ENCODE results near the gene TIAL1. TPM values are rescaled to one million over a fixed set of nuclear protein-coding genes. Genes with fewer than 3 reads are reported as not detected.

TIAL1 gene, protein sequence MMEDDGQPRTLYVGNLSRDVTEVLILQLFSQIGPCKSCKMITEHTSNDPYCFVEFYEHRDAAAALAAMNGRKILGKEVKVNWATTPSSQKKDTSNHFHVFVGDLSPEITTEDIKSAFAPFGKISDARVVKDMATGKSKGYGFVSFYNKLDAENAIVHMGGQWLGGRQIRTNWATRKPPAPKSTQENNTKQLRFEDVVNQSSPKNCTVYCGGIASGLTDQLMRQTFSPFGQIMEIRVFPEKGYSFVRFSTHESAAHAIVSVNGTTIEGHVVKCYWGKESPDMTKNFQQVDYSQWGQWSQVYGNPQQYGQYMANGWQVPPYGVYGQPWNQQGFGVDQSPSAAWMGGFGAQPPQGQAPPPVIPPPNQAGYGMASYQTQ
- 100 to 1,000 TPM; 181 to 191 TPM for total RNA-seq

DNA sequence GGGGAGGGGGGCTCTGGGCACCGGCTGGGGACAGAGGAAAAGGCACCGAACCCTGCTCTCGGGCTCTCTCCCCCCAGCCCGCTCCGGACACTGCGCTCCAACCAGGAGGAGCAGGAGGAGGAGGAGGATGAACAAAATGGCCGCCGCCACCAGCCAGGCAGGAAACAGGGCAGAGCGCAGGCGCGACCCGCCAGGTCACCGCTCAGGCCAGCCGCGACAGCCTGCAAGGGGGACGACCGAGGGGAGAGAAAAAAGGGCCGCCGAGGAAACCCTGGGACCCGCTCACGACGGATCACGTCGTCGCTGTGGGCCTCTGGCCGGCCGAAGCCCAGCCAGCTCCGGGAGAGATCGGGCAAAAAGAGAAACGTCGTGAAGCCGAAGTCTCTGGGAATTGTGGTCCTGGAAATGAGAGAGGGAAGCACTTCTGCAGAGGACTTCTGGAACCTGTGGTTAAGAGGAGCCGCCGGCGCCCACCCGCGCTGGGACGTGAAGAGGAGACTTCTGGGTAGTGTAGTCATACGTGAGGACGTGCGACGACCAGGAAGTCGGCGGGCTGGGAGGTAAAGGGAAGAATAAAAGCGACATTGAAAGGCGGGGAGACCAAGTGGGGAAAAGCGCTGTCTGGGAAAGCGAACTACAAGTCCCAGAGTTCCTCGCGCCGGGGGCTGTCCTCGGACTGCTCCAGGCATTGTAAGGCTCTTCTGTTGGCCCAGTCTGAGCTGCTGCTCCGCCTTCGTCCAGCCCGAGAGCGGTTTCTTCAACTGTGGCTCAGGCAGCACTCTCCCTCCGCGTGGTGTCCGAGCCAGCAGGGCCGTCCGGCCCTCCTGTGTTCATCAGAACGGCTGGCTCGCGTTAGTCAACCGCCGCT is at the start of gene TIAL1:
TIAL1 (minus strand) TSS at position 428 of the 868 bp plus-strand sequence. CDS start 499 bp downstream, outside the sequence.
- Mint-ChIP-seq H3K27ac (peak within 1 kb of the TSS; percentile 96), H3K4me3 (peak within 1 kb of the TSS; percentile 90), H3K9me3 (ENCODE audit: low read depth) (no peaks in the 10 kb centered on the region), H3K27me3 (no peaks in the 10 kb centered on the region), H3K4me1 (peaks cover 40% of the 10 kb centered on the region), H3K36me3 (peaks cover 24% of the 10 kb centered on the region)
- peak; percentile 91 for ATAC-seq
- peak; percentile 98 for DNase-seq
- CTCF ChIA-PET, result interaction anchor here (0.6 to 2.6 kb wide), 6 partner anchors 12 to 390 kb away, joined by 3 to 8 read pairs (median 4); partner anchors contain the start of genes BAG3, GRK5 and RGS10

DNA sequence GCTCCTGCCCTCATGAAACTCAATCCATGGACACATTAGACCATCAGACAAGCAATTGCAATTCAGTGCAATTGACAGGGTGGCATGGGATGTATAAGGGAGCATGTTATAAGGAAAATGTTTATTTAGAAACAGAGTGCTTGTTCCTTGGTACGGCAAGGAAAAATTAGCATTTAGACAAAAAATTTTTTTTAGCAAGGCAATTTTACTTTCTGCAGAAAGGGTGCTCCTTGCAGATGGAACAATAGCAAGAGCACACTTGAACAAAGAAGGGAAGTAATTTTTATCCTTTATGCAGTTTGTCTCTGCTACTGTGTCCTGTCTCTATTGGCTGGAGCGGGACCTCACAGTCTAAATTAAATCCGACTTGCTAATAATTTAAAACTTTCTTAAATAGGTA is 48.2 kb upstream of the TIAL1 start:
- DNase-seq (no peak), ATAC-seq (no peak)
- Mint-ChIP-seq H3K27me3 (peaks cover 8% of the 10 kb centered on the region), H3K9me3 (ENCODE audit: low read depth) (no peaks in the 10 kb centered on the region), H3K4me1 (peaks cover 26% of the 10 kb centered on the region), H3K4me3 (no peak overlapping the region), H3K27ac (no peak overlapping the region), H3K36me3 (peaks cover 3% of the 10 kb centered on the region)
- CTCF ChIA-PET, result interaction anchor here (1.4 kb wide), 2 partner anchors 41 to 106 kb away, joined by 4 to 5 read pairs; no protein-coding TSS in a partner anchor

GRCh38 chr10:119644205-119644814 is 47.5 kb upstream of the TIAL1 start:
- H3K27me3 Mint-ChIP-seq, result peaks cover 8% of the 10 kb centered on the region
- DNase-seq, result no peak
- no peaks in the 10 kb centered on the region for H3K36me3 Mint-ChIP-seq
- no peak overlapping the region for H3K4me3 Mint-ChIP-seq
- peaks cover 23% of the 10 kb centered on the region for H3K4me1 Mint-ChIP-seq
- no peak for ATAC-seq
- no peak overlapping the region for H3K27ac Mint-ChIP-seq
- no peaks in the 10 kb centered on the region for H3K9me3 Mint-ChIP-seq (ENCODE audit: low read depth)
- CTCF ChIA-PET, result interaction anchor here (1.1 to 1.4 kb wide), 3 partner anchors 8 to 106 kb away, joined by 4 to 6 read pairs (median 5); no protein-coding TSS in a partner anchor

DNA sequence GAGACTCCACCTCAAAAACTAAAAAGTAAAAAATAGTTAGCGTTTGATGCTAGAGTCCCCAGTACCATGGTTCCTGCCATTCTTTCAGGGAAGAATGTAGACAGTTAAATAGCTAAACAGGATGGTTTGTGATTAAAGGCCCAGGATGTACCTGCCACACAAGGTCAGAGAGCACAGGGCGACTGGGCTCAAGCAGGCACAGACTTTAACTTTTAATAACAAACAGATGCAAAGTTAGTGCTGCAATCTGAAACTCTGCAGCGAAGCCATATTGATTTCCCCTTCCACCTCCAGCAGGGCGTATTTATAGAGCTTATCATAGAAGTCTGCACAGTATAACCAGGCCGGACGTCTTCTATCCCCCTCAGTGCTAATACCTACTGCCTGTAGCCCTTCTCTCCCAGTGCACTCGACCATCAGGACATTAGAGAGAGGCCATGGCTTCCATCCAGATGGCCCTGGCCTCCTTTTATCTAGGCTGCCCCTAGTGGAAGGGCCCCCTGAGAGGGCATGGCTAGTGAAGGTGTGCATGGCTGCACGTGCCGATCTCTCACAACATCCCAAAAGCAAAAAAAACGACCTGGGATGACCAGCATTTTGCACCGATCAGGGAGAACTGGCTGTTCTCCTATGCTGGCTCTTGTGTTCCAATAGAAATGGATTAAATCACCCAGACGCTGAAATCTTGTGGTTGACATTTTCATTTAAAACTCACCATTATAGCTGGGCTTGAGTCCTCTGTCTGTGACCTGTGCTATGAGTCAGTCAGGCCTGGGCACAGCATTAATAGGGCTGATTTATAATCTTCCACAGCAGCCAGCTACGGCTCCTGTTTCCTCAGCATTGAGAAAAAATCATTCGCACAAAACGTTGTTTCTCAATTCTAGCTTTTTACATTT is 46.8 kb upstream of the TIAL1 start:
- ATAC-seq (no peak), DNase-seq (no peak)
- Mint-ChIP-seq H3K36me3 (no peaks in the 10 kb centered on the region), H3K9me3 (ENCODE audit: low read depth) (no peaks in the 10 kb centered on the region), H3K27ac (no peak overlapping the region), H3K4me1 (peaks cover 23% of the 10 kb centered on the region), H3K27me3 (peaks cover 8% of the 10 kb centered on the region), H3K4me3 (no peak overlapping the region)
- CTCF ChIA-PET, result interaction anchor here (1.1 to 2.3 kb wide), 6 partner anchors 9 to 107 kb away, joined by 3 to 9 read pairs (median 6); partner anchors contain the start of gene INPP5F

- ATAC-seq (peak; percentile 88), DNase-seq (peak; percentile 53)
- Mint-ChIP-seq H3K36me3 (no peaks in the 10 kb centered on the region), H3K27me3 (peaks cover 8% of the 10 kb centered on the region), H3K4me1 (peaks cover 23% of the 10 kb centered on the region), H3K9me3 (ENCODE audit: low read depth) (no peaks in the 10 kb centered on the region), H3K27ac (peak overlapping the region; percentile 43), H3K4me3 (no peak overlapping the region)
- CTCF ChIA-PET, result interaction anchor here (1.2 to 2.3 kb wide), 3 partner anchors 37 to 83 kb away, joined by 3 to 9 read pairs (median 6); partner anchors contain the start of gene INPP5F
Observed at GRCh38 chr10:119642556-119643111, 45.9 kb upstream of the TIAL1 start.

- H3K27me3 Mint-ChIP-seq, result peaks cover 8% of the 10 kb centered on the region
- no peak overlapping the region for H3K27ac Mint-ChIP-seq
- CTCF ChIA-PET, result interaction anchor here (0.8 kb wide), 1 partner anchor 39 kb away, joined by 4 read pairs; no protein-coding TSS in a partner anchor
- H3K9me3 Mint-ChIP-seq (ENCODE audit: low read depth), result no peaks in the 10 kb centered on the region
- no peak overlapping the region for H3K4me3 Mint-ChIP-seq
- no peak for ATAC-seq
- no peaks in the 10 kb centered on the region for H3K36me3 Mint-ChIP-seq
- H3K4me1 Mint-ChIP-seq, result peaks cover 23% of the 10 kb centered on the region
- no peak for DNase-seq
Observed at GRCh38 chr10:119640875-119641526, 44.2 kb upstream of the TIAL1 start.

GRCh38 chr10:119640384-119640783 is 43.6 kb upstream of the TIAL1 start:
- peaks cover 8% of the 10 kb centered on the region for H3K27me3 Mint-ChIP-seq
- no peaks in the 10 kb centered on the region for H3K36me3 Mint-ChIP-seq
- CTCF ChIA-PET, result interaction anchor here (0.8 kb wide), 1 partner anchor 38 kb away, joined by 4 read pairs; no protein-coding TSS in a partner anchor
- H3K27ac Mint-ChIP-seq, result no peak overlapping the region
- no peak for ATAC-seq
- no peak for DNase-seq
- H3K4me1 Mint-ChIP-seq, result peaks cover 23% of the 10 kb centered on the region
- H3K9me3 Mint-ChIP-seq (ENCODE audit: low read depth), result no peaks in the 10 kb centered on the region
- H3K4me3 Mint-ChIP-seq, result no peak overlapping the region

DNA sequence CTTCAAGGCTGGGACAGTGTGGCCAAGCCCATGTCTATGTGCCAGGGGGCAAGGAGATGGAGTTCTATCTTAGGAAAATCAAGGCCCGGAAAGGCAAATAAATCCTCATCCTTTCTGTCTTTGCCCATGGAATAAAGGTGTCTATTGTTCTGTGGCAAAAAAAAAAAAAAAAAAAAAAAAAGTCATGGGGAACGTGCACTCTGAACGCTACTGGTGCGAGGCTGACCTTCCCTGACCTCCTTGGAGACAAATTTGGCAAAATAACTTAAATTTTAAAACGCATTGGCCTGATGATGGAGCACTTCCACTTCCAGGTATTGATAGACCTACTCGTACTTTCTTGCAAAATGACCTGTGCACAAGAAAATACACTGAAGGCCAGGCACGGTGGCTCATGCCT is 42.2 kb upstream of the TIAL1 start:
- DNase-seq (no peak), ATAC-seq (no peak)
- peaks cover 8% of the 10 kb centered on the region for H3K27me3 Mint-ChIP-seq
- no peak overlapping the region for H3K4me3 Mint-ChIP-seq
- no peaks in the 10 kb centered on the region for H3K9me3 Mint-ChIP-seq (ENCODE audit: low read depth)
- H3K4me1 Mint-ChIP-seq, result peaks cover 23% of the 10 kb centered on the region
- no peak overlapping the region for H3K27ac Mint-ChIP-seq
- CTCF ChIA-PET, result no interaction called here
- no peaks in the 10 kb centered on the region for H3K36me3 Mint-ChIP-seq

GRCh38 chr10:119637631-119638030 is 40.9 kb upstream of the TIAL1 start:
- H3K9me3 Mint-ChIP-seq (ENCODE audit: low read depth), result no peaks in the 10 kb centered on the region
- DNase-seq, result no peak
- no peak overlapping the region for H3K27ac Mint-ChIP-seq
- CTCF ChIA-PET, result no interaction called here
- peaks cover 12% of the 10 kb centered on the region for H3K4me1 Mint-ChIP-seq
- H3K4me3 Mint-ChIP-seq, result no peak overlapping the region
- H3K36me3 Mint-ChIP-seq, result no peaks in the 10 kb centered on the region
- H3K27me3 Mint-ChIP-seq, result peaks cover 8% of the 10 kb centered on the region
- no peak for ATAC-seq

- H3K36me3 Mint-ChIP-seq, result no peaks in the 10 kb centered on the region
- DNase-seq (no peak), ATAC-seq (no peak)
- no peak overlapping the region for H3K4me3 Mint-ChIP-seq
- no peaks in the 10 kb centered on the region for H3K4me1 Mint-ChIP-seq
- no peaks in the 10 kb centered on the region for H3K9me3 Mint-ChIP-seq (ENCODE audit: low read depth)
- H3K27ac Mint-ChIP-seq, result no peak overlapping the region
- CTCF ChIA-PET, result no interaction called here
- H3K27me3 Mint-ChIP-seq, result no peaks in the 10 kb centered on the region
Observed at GRCh38 chr10:119634219-119634544, 37.4 kb upstream of the TIAL1 start.

DNA sequence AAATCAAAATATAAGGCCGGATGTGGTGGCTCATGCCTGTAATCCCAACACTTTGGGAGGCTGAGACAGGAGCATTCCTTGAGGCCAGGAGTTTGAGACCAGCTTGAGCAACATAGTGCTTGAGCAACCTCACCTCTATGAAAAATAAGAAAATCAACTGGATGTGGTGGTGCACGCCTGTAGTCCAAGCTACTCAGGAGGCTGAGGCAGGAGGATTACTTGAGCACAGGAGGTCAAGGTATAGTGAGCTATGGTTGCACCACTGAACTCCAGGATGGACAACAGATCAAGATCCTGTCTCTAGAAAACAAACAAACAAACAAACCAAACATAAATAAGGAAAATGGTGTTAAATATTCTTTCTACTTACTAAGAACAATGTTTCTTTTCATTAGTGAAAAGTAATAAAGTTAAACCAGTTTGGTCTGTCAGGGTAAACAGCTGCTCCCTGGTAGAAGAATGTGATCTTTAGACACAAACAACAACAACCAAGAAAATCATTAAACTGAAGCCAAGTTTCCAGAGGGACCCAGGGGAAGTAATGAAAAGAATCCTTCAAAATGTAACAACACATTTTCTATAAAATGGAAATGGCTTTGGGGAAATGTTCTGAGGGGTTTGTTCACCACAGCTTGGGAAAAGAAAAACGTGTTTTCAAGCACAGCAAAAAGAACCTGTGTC is 36.9 kb upstream of the TIAL1 start:
- CTCF ChIA-PET, result no interaction called here
- Mint-ChIP-seq H3K27me3 (no peaks in the 10 kb centered on the region), H3K4me1 (no peaks in the 10 kb centered on the region), H3K4me3 (no peak overlapping the region), H3K27ac (no peak overlapping the region), H3K36me3 (no peaks in the 10 kb centered on the region), H3K9me3 (ENCODE audit: low read depth) (no peaks in the 10 kb centered on the region)
- ATAC-seq, result no peak
- DNase-seq, result no peak
